Stimulated activated CD8-positive, alpha-beta memory T cell treated with anti-CD3 and anti-CD28 coated beads, Interleukin-4, amount 100 ng/mL, for 48 hours (primary cell): ENCODE results near the gene PITPNB.
A peak's percentile ranks its signal among the peaks of the same experiment; 100 is the strongest.

Source experiments
- DNase-seq: peaks from one replicate; pipeline ENCODE4 v3.0.0-alpha.2; 2020

The PITPNB gene

DNA sequence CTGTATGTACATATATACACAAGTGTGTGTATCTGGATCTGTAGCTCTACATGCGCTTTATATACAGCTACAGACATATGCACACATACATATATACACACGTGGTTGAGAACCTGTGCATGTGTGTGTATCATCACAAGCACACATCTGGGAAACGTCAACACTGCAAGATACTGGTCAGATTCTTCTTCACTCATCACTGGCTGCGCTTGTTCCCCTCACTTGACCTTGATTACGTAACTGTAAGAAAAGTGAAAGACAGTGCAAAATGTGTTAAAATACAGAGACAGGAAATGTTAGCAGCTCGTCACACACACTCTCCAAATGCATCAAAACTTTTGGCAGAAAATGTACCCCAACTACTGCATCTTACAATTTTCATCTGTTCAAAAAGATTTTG is 65.6 kb downstream of the PITPNB start:
- no peak for DNase-seq

DNA sequence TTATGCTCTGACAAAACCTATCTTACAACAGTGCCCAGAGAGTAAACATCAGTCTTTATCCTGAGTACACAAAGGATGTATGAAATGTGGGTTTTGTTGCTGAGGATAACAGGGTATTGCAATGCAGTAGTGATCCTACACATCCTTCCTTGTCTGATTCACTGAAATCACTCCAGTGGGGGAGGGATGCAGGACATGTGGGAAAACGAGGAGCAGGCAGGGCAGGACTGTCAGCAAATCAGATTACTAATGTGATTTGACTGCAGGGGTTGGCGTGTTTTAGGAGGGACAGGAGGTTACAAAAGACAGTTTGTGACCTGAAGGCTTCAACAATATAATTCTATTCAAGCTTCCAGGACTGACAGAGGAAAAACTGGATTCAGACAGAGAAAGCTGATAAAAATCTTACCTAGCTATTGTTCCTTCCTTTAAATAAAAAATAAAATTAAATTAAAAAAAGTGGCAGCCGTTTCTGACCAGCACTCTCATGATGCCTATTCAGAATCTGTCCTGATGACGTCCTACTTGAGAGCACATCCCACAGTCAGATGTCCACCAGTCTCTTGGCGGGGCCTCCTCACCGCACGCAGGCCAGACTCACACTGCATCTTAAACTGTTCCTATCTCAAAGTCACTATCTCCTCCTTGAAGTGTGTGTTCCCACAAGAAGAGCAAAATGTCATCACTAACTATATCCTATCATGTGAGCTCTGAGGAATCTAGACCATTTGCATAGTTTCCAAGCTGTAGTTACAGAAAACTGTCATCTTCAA is 66.9 kb downstream of the PITPNB start:
- DNase-seq: no peak

DNA sequence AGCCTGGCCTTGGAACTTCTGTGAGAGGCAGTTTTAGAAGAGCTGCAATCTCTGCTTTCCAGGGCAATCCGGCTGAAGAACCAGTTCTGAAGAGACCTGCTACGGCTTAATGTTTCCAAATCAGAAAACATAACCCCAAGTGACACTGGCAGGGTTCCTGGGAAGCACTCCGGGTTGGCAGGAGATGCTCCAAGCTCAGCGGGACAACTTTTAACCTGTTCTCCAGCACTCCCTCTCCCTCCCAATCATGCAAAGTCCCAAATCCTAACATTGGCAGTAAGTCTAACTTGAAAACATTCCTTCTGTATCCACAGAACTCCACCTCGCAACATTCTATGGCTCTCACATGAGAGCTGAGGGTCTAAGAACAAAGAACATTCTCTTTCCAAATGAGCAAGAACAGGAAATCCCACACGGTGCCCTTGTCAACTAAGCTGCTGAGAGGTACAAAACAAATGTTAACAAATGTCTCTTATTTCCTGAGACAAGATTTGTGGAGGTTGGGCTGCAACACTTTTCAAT is 69.0 kb downstream of the PITPNB start:
- peak; percentile 1 for DNase-seq

DNA sequence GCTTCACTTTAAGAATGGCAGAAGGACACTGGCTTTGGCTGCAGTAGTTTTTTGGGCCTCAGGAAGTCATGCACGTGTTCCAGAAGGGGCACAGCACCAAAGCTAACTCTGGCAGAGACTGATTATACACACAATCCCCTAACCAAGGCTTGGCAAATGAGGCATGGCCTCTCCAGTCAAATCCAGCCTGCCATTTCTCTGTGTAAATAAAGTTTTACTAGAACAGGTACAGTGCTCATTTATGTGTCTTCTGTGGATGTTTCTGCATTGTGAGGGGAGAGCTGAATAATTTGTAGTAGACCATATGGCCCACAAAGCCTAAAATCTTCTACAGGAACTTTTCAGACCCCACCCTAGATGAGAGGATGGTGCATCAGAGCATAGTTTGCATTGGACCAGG is 71.1 kb downstream of the PITPNB start:
- DNase-seq: peak; percentile 13

DNA sequence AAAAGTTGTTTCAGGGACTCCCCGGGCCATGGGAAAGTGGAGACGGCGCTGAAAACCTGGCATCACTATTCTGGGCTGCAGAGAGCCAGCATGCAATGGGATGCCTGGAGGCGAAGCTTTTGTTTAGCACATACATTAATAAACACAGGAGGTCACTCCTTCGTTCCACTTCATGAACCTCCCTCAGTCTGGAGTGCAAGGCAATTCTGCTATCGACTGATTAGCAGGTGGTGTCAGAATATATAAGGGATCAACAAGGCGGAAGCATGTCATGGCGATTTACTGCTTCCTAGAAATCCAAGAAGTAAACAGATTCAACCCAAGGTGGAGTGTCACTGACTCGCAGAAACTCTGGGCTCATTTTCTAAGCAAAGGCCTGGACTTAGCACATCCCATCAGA is 72.1 kb downstream of the PITPNB start:
- peak; percentile 18 for DNase-seq

DNA sequence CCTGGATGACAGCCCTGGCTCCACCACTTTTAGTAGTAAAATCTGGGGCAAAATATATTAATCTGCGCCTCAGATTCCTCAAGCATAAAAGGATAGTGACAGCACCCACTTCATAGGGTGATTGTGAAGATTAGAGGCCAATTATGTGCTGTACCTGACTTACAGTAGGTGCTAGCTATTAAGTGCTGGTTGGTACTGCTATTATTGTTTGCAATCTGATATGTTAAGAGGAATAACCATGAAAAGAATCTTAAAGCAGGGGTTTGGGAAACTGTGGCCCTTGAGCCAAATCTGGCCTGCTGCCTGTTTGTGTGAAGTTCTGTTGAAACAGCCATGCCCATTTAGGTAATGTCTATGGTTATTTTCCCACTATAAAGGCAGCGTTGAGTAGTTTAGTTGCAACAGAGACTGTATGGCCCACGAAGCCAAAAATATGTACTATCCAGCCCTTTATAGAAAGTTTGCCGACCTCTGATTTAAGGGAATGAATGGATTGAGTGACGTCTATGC is 72.8 kb downstream of the PITPNB start:
- no peak for DNase-seq

DNA sequence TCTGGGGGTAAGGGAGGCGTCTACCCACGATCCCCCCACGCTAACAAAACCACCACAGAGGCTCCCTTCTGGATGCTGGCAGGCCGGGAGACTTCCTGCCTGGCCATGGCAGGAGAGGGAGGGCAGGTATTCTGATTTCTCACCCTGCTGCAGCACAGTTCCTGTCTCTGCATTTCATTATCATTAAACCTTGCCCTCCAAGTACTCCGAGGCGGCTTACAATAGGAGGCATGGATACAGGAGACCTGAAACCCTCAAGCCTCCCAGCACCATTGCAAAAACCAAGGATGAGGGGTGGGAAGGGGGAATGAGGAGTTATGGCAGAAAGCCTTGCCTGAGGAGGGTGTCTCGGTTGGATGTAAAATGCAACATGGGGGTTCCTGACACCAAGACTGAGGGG is 73.4 kb downstream of the PITPNB start:
- peak; percentile 11 for DNase-seq

DNA sequence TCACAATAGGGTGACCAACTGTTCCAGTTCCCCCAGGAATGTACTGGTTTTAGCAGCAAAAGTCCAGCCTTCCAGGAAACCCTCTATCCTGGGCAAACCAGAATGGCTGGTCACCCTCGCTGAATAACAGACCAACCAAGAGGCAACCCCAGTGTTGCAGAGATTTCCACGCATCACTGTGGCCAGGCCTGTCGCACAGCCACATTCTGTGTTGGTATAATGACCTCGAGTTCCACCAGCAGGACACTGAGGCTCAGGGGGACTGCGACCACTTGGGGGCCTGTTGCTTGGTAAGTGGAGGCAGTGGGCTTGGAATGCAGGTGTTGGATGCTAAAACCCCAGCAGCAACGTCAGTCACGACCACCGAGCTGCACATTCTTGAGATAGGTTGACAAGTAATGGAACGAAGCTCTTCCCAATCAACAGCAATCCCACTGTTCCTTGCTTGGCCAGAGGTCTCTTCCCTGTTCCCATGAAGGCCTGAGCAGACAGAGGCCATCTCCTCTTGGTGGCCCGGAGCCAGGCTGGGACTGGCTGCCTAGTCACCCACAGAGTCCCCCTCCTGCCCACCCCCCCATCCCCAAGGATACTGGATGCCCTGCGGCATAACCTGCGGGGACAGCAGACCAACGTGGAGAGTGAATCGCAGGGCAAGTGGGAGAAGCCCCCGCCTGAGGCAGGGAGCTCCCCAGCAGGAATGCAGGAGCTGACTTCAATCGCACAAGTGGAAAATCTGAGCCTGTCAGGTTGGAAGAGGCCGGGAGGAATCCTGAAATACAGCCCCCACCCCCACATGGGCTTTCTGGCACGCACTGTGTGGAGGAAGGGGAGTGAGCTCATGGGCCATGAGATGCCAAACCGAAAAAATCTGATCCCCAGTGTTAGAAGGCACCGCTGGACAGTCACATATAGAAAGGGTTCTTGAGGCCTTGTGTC is 74.1 kb downstream of the PITPNB start:
- peak; percentile 17 for DNase-seq

DNA sequence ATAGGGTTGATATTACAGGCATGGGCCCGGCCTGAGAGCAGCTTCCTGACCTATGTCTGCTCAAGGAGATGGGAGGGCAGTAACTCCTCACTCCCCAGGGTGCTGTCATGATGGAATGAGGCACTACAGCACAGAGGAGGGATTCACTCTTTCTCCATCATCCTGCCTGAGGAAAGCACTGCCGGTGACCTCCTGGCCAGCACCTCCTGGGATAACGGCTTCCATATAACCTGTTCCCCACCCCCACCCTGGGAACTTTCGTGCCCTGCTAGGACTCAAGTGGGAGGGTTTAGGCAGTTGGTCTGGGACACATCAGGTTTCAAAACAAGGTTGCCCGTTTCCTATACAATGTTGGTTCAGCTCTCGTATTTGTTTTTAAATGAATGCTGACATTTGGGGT is 74.8 kb downstream of the PITPNB start:
- no peak for DNase-seq

DNA sequence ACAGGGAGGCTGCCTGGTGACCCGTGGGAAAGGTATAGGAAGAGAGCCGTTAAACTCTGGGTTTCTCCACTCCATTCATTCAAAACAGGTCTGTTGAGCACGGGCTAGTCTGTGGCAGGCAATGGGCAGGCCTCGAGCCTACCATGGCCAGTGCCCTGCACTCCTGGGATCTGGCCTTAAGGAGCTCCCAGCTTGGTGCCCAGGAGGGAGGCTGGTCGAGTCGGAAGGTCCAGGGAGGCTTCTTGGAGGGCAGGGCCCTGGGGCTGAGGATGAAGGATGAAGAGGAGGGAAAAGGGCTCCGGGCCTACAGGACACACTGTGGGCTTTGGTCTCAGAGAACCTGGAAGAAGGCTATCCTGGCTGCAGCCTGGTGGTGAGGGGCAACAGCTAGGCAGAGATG is 75.6 kb downstream of the PITPNB start:
- no peak for DNase-seq

DNA sequence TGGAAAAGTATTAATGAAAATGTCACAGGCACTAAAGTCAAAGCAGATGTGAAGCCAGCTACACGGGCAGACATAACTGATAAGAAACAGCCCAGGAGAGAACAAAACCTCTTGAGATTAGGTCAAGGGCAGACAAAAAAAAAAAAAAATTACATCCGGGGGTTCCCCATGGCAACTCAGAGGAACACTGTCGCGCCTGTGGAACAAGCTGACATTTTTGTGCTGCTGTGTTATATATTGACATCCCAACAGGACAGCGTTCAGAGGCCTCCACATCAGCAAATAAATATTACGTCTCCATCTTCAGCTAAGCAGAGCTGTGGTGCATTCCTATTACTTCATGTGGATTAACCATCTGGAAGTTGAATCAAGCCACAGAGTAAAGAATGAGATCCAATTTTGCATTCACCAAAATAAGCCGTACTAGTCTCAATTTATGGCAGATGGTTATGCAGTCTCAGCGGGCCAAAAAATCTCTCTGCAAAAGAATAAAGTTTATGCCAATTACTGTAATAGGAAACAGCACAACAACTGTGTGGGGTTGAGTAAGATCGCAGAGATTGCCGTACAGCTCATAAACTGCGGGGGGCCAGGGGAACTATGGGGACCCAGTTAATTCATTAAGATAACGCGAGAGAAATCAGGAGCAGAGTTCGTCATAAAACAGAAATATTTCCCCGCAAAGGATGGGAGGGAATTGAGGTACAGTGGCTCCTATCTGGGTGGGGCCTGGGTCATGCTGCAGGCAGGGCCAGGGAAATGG is 76.2 kb downstream of the PITPNB start:
- no peak for DNase-seq

DNA sequence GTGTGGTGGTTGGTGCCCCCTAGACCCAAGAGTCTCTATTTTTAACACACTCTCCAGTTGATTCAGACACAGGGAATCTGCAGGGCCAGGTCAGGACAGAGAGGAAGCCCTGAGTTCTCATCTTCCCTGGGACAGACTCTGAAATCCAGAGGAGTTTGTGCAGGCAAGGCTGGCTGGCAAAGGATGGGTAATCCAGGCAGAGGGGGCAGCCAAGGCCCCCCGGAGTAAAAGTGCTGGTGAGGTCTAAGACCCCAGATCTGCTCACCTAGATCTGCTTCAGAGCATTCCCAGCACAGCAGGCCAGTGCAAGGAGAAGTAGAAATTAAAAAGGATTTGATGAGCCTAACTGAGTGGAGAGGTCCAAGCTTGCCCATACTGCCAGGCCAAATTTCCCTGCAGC is 76.9 kb downstream of the PITPNB start:
- no peak for DNase-seq

DNA sequence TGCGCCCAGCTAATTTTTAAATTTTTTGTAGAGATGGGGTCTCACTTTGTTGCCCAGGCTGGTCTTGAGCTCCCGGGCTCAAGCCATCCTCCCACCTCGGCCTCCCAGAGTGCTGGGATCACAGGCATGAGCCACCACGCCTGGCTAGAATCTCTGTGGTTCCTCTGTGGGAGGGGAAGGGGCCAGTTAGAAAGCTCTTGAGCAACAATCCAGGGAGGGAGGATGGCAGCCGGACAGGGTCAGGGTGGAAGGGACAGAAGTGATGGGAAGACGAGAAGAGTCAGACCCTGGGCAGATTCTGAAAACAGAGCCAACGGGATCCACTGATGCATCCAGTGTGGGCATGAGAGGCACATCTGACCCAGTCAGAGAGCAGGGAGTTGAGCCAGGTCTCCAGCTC is 78.6 kb downstream of the PITPNB start:
- DNase-seq: no peak

DNA sequence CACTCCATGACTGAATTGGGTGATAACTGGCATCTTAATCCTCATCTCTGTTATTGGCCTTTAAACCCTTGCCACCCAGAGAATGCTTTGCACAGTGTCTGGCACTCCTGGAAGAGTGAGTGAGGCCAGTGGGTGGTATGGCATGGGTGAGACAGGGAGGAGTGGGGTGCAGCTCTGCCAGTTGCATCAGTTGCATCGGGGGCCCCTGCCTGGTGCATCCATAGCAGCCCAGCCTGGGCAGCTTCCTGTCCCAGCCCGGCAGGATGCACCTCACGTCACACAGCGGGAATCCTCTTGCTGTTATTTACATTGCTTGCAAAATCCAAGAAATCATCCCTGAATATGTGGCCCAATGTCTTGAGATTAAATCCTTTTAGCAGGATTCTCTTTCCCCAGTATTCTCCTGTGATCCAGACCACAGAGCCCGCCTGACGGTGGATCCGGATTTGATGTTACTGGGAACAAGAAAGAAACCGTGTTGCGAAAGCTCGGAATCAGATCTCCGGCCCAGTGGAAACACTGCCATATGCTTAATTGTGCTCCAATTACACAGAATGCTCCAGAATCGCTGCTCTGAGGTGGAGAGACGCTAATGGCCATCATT is 79.9 kb downstream of the PITPNB start:
- DNase-seq: no peak

DNA sequence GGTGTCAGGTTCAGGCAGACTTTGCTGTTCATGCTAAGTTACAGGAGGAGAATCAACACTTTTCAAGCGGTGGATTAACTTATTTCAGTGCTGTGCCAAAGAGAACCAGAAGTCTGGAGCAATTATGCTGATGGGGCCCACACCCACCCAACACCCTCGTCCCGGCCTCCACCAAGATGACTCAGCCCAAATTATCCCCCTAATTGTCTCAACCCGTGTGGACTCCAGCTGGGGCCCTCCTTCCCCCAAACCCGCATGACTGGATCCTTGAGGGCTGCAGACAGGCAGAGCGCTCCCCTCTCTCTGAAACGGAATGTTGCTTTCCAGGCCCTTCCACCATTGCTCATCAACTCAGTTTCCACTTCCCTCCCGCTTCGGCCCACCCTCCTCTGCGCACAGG is 82.9 kb downstream of the PITPNB start:
- no peak for DNase-seq

DNA sequence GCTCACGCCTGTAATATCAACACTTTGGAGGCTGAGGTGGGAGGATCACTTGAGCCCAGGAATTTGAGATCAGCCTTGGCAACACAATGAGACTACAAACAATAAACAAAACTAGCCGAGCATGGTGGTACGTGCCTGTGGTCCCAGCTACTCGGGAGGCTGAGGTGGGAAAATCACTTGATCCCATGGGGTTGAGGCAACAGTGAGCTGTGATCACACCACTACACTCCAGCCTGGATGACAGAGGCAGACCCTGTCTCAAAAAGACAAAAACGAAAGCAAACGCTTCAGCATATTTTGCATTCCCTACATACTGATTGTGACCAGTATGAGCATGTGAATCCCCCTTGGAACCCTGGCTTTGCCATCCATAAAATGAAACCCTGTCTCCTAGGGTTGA is 83.6 kb downstream of the PITPNB start:
- DNase-seq: no peak

DNA sequence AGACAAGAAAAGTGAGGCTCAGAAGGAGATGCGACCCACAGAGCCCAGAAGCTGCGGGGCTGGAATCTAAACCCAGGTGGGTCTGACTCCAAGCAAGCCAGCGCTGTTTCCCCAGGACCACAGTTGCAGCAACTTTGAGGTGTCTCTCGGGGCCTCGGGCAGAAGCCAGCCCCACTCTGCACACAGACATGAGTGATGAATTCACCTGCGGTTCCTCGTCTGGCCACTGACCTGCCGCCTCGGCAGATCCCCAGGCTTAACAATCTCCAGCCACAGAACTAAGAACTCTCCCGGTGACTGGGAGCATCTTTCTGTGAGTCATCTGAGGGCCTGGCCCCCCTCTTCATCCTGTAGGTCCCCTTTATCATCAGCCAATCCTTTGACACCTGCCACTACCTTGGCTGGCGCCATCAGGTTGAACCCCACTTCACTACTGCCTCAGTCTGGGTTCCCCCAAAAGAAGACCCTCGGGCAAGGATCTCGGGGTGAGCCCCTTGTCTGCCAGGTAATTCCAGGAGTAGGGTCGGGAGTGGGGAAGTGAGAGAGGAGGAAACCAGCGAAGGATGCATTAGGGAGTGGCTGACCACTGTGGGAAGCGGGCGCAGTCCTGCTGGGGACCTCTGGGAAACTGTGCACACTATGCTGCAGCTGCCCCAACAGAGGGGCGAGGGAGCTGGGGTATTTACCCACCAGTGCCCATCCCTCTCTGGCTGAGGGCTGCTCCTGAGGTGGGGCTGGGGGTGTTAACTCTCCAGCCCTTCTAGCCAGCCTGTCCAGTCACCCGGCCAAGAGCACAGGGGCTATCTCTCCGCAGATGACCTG is 84.5 kb downstream of the PITPNB start:
- DNase-seq: no peak

DNA sequence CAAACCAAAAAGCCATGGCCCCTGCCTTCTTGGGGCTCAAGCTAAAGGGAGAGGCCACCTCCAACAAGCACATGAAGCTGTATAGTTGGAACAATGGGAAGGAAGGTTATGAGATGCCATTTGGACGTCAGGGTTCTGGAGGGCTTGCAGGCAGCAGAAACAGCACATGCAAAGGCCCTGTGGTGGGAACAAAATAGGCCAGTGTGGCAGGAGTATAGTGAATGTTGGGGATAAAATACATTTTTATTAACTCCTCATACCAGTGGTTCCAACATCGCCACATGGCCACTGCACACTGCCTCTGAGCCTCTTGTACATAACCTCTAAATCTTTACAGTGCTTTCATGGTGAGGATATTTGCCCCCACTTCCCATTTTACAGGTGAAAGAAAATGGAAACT is 85.3 kb downstream of the PITPNB start:
- DNase-seq: no peak

DNA sequence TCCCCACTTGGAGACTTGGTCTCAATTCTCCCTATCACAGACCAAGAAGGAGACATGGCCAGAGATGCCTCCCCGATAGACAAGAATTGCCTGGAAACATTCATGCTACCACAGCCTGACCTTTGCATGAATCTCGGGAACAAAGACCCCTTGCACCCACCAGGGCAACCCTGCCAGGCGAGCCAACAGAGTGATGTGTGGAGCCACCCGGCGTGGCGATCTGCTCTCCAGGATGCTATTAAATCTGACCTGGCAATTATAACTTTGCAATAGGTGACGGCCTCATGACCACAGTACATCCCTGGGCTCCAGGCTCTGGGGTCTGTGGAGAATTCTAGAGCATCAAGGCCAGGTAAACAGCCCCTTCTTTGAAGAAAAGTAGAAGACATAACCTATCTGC is 86.5 kb downstream of the PITPNB start:
- DNase-seq: no peak

DNA sequence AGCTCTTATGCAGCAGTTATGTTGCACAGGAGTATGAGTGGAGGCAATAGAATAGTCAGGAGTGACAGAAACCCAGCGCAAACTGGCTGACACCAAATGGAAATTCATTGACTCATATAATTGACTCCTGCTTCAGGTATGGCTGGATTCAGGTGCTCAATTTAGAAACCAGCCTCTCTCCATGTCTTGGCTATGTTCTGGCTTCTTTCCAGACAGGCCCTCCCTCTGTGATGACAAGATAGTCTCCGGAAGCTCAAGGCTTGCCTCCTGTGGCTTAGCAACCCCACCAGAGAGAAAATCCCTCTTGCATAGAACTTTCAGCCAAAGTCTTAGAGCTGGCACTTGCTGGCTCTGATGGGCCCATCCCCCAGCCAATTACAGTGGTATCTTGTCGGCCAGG is 89.4 kb downstream of the PITPNB start:
- DNase-seq: no peak
